ENCODE results near the gene TNP2.

TNP2 gene

DNA sequence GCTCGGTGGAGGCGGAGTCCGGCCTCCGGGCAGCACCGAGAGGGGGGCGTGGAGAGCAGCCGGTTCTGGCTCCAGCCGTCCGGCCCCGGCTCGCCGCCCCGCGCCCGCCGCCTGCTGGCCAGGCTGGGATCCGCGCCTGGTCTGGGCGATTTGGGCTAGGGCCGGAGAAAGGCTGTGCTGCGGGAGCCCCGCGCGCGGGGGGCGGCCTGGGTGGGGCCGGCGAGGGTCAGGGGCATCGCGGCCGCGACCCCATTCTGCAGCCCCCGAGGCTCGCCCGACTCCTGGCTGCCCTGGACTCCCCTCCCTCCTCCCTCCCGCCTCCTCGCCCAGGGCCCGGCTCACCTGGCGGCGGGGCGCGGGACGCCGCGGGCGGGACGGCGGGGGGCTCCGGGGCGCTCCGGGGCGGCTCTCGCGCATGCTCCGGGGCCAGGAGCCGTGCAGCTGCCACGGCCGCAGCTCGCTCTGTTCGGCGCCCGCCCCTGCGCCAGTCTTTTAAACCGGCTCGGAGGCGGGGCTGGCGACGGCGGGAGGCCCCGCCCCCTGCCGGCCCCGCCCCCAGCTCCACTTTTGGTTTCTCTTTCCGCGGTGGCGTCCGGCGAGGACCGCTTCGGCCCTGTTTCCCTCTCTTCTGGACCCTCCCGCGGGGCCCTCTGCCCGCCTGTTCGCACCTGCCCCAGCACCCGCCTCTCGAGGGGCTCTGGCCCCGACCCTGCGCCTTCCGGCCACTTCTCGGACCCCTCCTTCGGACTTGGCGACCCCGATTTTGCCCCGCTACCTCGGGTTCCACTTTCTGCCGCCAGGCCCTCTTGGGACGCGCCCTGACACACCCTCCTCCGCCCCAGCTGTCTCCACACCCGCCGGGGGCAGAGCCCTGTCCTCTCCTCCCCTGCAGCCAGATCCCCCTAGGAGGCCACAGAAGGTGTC lies 13.1 kb downstream of the TNP2 start, which contains the start of gene SOCS1:
Gene SOCS1 (minus strand): TSS at position 468 of the 924 bp plus-strand sequence. CDS start 726 bp downstream, outside the sequence.
- Histone ChIP-seq H3K4me1 (ENCODE audit: control insufficient read depth, insufficient read depth, low read length) (peaks cover 19% of the 10 kb centered on the region), H3K36me3 (ENCODE audit: control insufficient read depth, insufficient read depth, low read length) (no peaks in the 10 kb centered on the region), H3K4me3 (ENCODE audit: low read length) (peak within 1 kb of the TSS; percentile 83), H3K27me3 (ENCODE audit: control insufficient read depth, insufficient read depth, low read length) (no peaks in the 10 kb centered on the region), H3K9me3 (ENCODE audit: control insufficient read depth, low read length) (no peaks in the 10 kb centered on the region), H3K9ac (ENCODE audit: low read length) (peak within 1 kb of the TSS; percentile 88)

DNA sequence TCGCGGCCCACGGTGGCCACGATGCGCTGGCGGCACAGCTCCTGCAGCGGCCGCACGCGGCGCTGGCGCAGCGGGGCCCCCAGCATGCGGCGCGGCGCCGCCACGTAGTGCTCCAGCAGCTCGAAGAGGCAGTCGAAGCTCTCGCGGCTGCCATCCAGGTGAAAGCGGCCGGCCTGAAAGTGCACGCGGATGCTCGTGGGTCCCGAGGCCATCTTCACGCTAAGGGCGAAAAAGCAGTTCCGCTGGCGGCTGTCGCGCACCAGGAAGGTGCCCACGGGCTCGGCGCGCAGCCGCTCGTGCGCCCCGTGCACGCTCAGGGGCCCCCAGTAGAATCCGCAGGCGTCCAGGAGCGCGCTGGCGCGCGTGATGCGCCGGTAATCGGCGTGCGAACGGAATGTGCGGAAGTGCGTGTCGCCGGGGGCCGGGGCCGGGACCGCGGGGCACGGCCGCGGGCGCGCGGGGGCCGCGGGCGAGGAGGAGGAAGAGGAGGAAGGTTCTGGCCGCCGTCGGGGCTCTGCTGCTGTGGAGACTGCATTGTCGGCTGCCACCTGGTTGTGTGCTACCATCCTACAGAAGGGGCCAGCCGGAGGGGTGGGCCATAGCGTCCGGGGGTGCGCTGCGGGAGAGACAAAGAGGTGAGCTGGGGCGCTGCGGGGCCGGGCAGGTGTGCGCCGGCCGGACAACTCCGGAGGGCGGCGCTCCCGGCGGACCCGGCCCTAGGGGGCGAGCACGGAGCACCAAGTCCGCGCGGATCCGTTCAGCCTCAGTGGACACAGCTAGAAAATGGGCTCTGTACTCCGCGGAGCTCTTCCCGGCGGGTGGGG lies 14.0 kb downstream of the TNP2 start:
- peak overlapping the region; percentile 69 for H3K4me3 ChIP-seq (ENCODE audit: low read length)
- no peaks in the 10 kb centered on the region for H3K27me3 ChIP-seq (ENCODE audit: control insufficient read depth, insufficient read depth, low read length)
- peak overlapping the region; percentile 67 for H3K9ac ChIP-seq (ENCODE audit: low read length)
- H3K4me1 ChIP-seq (ENCODE audit: control insufficient read depth, insufficient read depth, low read length), result peaks cover 19% of the 10 kb centered on the region
- H3K9me3 ChIP-seq (ENCODE audit: control insufficient read depth, low read length), result no peaks in the 10 kb centered on the region
- H3K36me3 ChIP-seq (ENCODE audit: control insufficient read depth, insufficient read depth, low read length), result no peaks in the 10 kb centered on the region

- Histone ChIP-seq H3K27me3 (ENCODE audit: control insufficient read depth, insufficient read depth, low read length) (no peaks in the 10 kb centered on the region), H3K4me3 (ENCODE audit: low read length) (peak overlapping the region; percentile 69), H3K4me1 (ENCODE audit: control insufficient read depth, insufficient read depth, low read length) (peaks cover 17% of the 10 kb centered on the region), H3K9ac (ENCODE audit: low read length) (peak overlapping the region; percentile 67), H3K36me3 (ENCODE audit: control insufficient read depth, insufficient read depth, low read length) (no peaks in the 10 kb centered on the region), H3K9me3 (ENCODE audit: control insufficient read depth, low read length) (no peaks in the 10 kb centered on the region)
Observed at GRCh38 chr16:11253995-11254912, 14.9 kb downstream of the TNP2 start.

- no peak overlapping the region for H3K4me3 ChIP-seq (ENCODE audit: low read length)
- H3K36me3 ChIP-seq (ENCODE audit: control insufficient read depth, insufficient read depth, low read length), result no peaks in the 10 kb centered on the region
- peaks cover 11% of the 10 kb centered on the region for H3K4me1 ChIP-seq (ENCODE audit: control insufficient read depth, insufficient read depth, low read length)
- no peaks in the 10 kb centered on the region for H3K27me3 ChIP-seq (ENCODE audit: control insufficient read depth, insufficient read depth, low read length)
- no peak overlapping the region for H3K9ac ChIP-seq (ENCODE audit: low read length)
- no peaks in the 10 kb centered on the region for H3K9me3 ChIP-seq (ENCODE audit: control insufficient read depth, low read length)
Observed at GRCh38 chr16:11253009-11253994, 15.8 kb downstream of the TNP2 start.

DNA sequence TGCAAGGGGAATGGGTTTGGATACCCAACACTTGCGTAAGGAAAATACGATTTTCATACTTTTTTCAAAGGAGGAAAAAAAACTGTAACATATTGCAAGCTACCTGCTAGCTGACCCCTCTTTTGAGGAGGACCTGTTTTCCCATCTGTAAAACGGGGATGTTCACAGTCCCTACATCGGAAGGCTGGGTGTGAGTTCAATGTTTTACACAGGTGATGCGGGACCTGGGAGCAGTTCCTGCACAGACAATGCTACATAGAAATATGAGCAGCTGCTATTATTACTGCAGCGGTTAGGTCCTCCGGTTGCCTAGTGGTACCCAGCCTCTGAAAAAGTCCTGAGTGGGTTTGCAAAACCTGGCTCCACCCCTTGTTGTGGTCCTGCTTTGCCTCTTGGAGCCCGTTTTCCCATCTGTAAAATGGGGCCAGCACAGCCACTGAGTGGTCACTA lies 16.6 kb downstream of the TNP2 start:
- Histone ChIP-seq H3K4me3 (ENCODE audit: low read length) (no peak overlapping the region), H3K27me3 (ENCODE audit: control insufficient read depth, insufficient read depth, low read length) (no peaks in the 10 kb centered on the region), H3K9me3 (ENCODE audit: control insufficient read depth, low read length) (no peaks in the 10 kb centered on the region), H3K36me3 (ENCODE audit: control insufficient read depth, insufficient read depth, low read length) (no peaks in the 10 kb centered on the region), H3K4me1 (ENCODE audit: control insufficient read depth, insufficient read depth, low read length) (peaks cover 8% of the 10 kb centered on the region), H3K9ac (ENCODE audit: low read length) (no peak overlapping the region)

DNA sequence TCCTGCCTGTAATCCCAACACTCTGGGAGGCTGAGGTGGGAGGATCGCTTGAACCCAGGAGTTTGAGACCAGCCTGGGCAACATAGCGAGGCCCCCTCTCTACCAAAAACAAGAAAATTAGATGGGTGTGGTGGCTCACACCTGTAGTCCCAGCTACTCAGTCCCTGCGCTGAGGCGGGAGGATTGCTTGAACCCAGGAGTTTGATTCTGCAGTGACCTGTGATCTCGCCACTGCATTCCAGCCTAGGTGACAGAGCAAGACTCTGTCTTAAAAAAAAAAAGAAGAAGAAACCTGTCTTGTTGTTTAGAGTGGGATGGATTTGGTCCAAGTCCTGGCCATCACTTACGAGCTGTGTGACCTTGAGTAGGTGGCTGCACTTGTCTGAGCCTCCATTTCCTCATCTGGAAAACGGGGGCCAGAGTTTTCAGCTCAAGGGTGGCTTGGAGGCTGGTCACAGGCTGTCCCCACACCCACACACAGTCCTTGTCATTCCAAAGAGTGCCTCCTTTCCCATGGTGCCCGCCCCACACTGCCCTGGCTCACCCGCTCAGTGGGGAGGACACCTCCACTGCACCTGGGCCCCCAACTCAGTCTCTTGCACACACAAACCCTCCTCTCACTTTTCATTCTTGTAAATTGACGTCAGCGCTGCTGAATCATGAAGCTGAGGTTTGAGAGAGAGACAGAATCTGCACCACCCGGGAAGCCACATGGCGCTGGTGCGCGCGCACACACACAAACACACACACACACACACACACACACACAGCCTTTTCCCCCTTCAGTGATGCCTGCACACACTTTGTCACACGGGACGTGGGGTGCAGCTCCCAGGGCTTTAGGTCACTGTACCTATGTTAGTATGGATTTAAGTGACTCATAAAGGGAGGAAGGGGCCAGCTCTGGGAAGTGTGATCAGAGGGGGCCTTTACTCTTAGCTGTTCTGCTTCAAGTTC lies 17.3 kb downstream of the TNP2 start:
- Histone ChIP-seq H3K27me3 (ENCODE audit: control insufficient read depth, insufficient read depth, low read length) (no peaks in the 10 kb centered on the region), H3K36me3 (ENCODE audit: control insufficient read depth, insufficient read depth, low read length) (no peaks in the 10 kb centered on the region), H3K9me3 (ENCODE audit: control insufficient read depth, low read length) (no peaks in the 10 kb centered on the region), H3K4me1 (ENCODE audit: control insufficient read depth, insufficient read depth, low read length) (peaks cover 1% of the 10 kb centered on the region), H3K4me3 (ENCODE audit: low read length) (no peak overlapping the region), H3K9ac (ENCODE audit: low read length) (no peak overlapping the region)

DNA sequence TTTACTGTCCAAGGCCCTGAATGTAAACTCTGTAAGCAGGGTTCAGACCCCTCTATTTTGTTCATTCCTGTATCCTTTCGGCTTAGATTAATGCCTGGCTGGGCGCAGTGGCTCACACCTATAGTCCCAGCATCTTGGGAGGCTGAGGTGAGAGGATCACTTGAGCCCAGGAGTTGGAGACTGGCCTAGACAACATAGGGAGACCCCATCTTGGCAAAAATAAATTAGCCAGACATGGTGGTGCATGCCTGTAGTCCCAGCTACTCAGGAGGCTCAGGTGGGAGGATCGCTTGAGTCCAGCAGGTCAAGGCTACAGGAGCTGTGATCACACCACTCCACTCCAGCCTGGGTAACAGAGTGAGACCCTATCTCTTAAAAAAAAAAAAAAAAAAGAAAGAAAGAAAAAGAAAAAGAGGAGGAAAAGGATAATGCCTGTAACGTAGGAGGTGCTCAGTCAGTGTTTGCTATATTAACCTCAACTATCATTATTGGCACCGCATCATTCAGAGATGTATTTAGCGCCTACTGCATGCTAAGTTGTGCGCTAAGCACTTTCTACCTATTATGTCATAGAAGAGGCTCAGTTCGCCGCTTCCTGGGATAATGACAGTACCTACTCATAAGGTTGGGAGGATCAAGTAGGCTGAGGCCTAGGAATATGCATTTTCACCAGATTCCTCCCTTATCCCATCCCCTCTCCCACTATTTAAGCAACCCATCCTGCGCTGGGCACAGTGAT lies 18.2 kb downstream of the TNP2 start:
- Histone ChIP-seq H3K4me3 (ENCODE audit: low read length) (no peak overlapping the region), H3K27me3 (ENCODE audit: control insufficient read depth, insufficient read depth, low read length) (no peaks in the 10 kb centered on the region), H3K36me3 (ENCODE audit: control insufficient read depth, insufficient read depth, low read length) (no peaks in the 10 kb centered on the region), H3K9me3 (ENCODE audit: control insufficient read depth, low read length) (no peaks in the 10 kb centered on the region), H3K9ac (ENCODE audit: low read length) (no peak overlapping the region), H3K4me1 (ENCODE audit: control insufficient read depth, insufficient read depth, low read length) (no peaks in the 10 kb centered on the region)

GRCh38 chr16:11250091-11250785 lies 18.9 kb downstream of the TNP2 start:
- Histone ChIP-seq H3K9me3 (ENCODE audit: control insufficient read depth, low read length) (no peaks in the 10 kb centered on the region), H3K36me3 (ENCODE audit: control insufficient read depth, insufficient read depth, low read length) (no peaks in the 10 kb centered on the region), H3K9ac (ENCODE audit: low read length) (no peak overlapping the region), H3K4me1 (ENCODE audit: control insufficient read depth, insufficient read depth, low read length) (no peaks in the 10 kb centered on the region), H3K4me3 (ENCODE audit: low read length) (no peak overlapping the region), H3K27me3 (ENCODE audit: control insufficient read depth, insufficient read depth, low read length) (no peaks in the 10 kb centered on the region)

Measured in mucosa of stomach (tissue), 1 donor.